Stimulated activated CD8-positive, alpha-beta memory T cell treated with anti-CD3 and anti-CD28 coated beads, Interleukin-4, amount 100 ng/mL, for 48 hours (primary cell): ENCODE results near the gene TRIM5.

Source experiments
- DNase-seq: peaks from one replicate; pipeline ENCODE4 v3.0.0-alpha.2; 2020

Gene TRIM5

DNA sequence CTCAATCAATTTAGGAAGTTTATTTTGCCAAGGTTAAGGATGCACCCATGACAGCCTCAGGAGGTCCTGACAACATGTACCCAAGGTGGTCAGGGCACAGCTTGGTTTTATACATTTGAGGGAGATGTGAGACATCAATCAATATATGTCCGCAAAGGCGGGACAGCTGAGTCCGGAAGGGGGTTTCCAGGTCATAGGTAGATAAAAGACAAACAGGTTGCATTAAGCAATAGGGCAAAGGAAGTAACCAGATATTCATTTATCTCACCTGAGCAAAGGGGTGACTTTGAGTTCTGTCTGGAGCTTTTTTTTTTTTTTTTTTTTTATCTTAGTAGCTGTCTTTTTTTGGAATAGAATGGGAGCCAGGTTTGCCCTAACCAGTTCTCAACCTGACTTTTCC lies 62.1 kb downstream of the TRIM5 start:
- no peak for DNase-seq

DNA sequence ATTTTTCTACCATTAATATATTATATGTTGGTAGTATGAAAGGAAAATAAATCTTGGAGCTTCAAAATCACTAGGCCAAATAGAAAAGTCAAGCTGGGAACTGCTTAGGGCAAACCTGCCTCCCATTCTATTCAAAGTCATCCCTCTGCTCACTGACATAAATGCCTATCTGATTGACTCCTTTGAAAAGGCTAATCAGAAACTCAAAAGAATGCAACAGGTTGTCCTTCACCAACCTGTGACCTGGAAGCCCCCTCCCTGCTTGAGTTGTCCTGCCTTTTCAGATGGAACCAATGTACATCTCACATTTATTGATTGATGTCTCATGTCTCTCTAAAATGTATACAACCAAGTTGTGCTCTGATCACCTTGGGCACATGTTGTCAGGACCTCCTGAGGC lies 63.3 kb downstream of the TRIM5 start:
- no peak for DNase-seq

DNA sequence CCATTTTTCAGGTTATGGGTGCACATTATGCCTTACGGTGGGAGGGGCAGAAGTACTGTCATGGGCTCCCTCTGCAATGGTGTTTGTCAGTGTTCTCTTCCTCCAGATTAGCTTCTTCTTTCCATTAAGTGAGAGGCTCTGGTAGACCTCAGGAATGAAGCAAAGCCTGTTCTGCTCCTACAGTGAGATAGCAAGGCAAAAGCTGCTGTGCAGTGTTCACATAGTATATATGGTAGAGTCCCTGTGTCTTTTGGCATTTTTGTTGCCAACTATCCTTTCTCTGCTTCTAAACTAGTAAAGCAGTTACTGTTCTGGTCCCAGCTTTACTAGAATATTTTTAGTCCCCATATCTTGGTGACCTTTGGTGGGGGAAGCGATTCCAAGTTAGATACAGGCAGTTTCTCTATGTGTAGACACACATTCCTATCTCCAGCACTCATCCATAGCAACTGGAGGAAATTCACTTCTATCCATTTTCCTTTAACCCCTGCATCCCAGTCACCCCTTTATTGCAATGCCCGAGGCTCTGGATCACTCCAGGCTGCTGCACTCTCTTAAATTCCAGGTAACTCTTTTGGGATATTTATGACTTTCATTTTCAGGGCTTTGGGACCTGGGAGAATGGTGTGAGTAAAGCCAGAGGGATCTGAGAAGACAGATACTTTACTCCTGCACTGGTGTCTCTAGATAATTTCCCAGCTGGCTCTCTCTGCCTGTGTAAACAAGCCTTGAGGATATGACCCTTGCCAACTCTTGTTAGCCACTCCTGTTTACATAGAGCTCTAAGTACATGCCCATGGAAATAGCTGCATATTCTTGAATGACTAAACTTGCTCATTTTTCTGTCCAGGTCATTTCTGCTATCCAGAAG lies 64.0 kb downstream of the TRIM5 start:
- no peak for DNase-seq

DNA sequence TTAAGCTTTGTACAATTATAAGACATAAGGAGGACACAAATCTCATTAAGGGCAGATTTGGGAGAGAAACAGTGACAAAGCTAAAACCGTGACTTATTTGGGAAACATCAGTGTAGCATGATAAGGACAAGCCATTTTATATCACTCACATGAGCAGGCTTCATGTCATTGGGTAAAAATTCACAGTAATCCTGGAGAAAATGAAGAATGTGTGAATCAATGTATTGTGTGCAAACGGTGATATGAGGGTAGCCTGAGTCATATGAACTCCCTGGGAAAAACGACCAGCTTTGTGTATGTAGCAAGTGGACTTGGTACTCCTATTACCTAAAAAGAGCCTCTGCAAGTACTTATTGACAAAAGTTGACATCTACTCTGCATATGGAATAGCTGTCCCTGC lies 66.1 kb downstream of the TRIM5 start:
- DNase-seq: no peak
